Thoracic aorta (tissue), 2 donors: Measurements from ENCODE around the gene RFK. TPM values are rescaled to one million over a fixed set of nuclear protein-coding genes. Genes with fewer than 3 reads are reported as not detected.
"Not testable (repeated sequence)": the region's sequence is repeated elsewhere in the genome, so short reads cannot be mapped to it uniquely, and the experiment has no call there.

ENCODE experiments used
- ATAC-seq: fragments of 150-250 bp; one replicate; pipeline ENCODE4 v1.8.0; 2017; ENCODE audit warnings: low read depth; ENCODE audit not compliant: insufficient number of reproducible peaks, low FRiP score
- DNase-seq: peaks from one replicate; pipeline ENCODE4 v3.0.0-alpha.2; 2020; ENCODE audit warnings: low spot score
- H3K27ac ChIP-seq, 2 donors: fragments of 200-600 bp; sonication (generic); 1 replicate in 1 of 2; 2 replicates in 1 of 2; pipeline ENCODE4 v1.5.1; 2016; ENCODE audit warnings: mild to moderate bottlenecking in 2 of 2, moderate library complexity in 2 of 2
- H3K27me3 ChIP-seq: fragments of 200-600 bp; sonication (generic); replicated peaks from 2 replicates; pipeline ENCODE4 v1.6.0; 2016; ENCODE audit warnings: mild to moderate bottlenecking; ENCODE audit not compliant: insufficient read depth
- H3K36me3 ChIP-seq: fragments of 200-600 bp; sonication (generic); one replicate; pipeline ENCODE4 v1.5.1; 2016
- H3K4me1 ChIP-seq, 2 donors: fragments of 200-600 bp; sonication (generic); 1 replicate in 1 of 2; 2 replicates in 1 of 2; pipeline versions ENCODE4 v1.5.1 to v1.6.0; 2016; ENCODE audit warnings: low read depth in 2 of 2, mild to moderate bottlenecking in 1 of 2; ENCODE audit not compliant: control insufficient read depth in 1 of 2
- H3K4me3 ChIP-seq: fragments of 200-600 bp; sonication (generic); 2 replicates; pipeline ENCODE4 v1.5.1; 2016; ENCODE audit warnings: mild to moderate bottlenecking
- H3K9me3 ChIP-seq: fragments of 200-600 bp; sonication (generic); 2 replicates; pipeline ENCODE4 v1.5.1; 2016
- CTCF ChIP-seq: fragments of 200-600 bp; sonication (generic); IDR thresholded peaks from one replicate; pipeline ENCODE4 v1.5.1; 2019; ENCODE audit warnings: antibody characterized with exemption
- total RNA-seq, 2 donors: library from RNA; depleted of rRNA; stranded (reverse); fragments of >200 nt; gene quantifications; one replicate each; pipeline versions ENCODE4 v1.1.0 to v1.2.3, GENCODE V29; 2016

RFK gene
- total RNA-seq, 2 donors from 2014 or later: 21.6 to 33.4 TPM

- no peak for TF ChIP-seq CTCF
- Histone ChIP-seq H3K27ac (no peak overlapping the region), H3K4me1 (peaks cover 7 to 26% of the 10 kb centered on the region in 2 donors), H3K36me3 (no peaks in the 10 kb centered on the region), H3K27me3 (no peaks in the 10 kb centered on the region), H3K9me3 (no peaks in the 10 kb centered on the region), H3K4me3 (no peak overlapping the region)
- ATAC-seq (no peak), DNase-seq (no peak)
These were observed 23.7 kb downstream of the RFK start for GRCh38 chr9:76370396-76371023.

DNA sequence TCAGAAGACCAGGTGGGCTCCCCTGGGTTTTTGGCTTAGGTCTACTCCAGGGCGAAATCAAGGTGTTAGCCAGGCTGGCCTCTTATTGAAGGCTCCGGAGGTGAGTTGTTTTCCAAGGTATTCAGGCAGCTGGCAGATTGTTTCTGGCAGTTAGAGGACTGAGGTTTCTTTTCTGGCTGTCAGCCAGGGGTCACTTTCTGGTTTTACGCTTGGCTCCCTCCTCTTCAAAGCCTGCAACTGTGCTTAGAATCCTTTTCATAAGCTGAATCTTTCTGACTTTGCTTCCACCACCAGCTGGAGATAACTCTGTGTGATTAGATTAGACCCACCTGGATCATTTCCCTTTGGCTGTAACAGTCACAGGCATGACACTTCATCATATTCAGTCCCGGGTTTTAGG is 24.6 kb downstream of the RFK start:
- no peaks in the 10 kb centered on the region for H3K27me3 ChIP-seq
- peaks cover 13 to 30% of the 10 kb centered on the region in 2 donors for H3K4me1 ChIP-seq
- no peak for DNase-seq
- TF ChIP-seq CTCF: no peak
- H3K9me3 ChIP-seq: no peaks in the 10 kb centered on the region
- H3K27ac ChIP-seq: no peak overlapping the region
- no peak overlapping the region for H3K4me3 ChIP-seq
- H3K36me3 ChIP-seq: no peaks in the 10 kb centered on the region
- no peak for ATAC-seq

GRCh38 chr9:76366275-76366674 is 28.0 kb downstream of the RFK start:
- H3K27me3 ChIP-seq: no peaks in the 10 kb centered on the region
- no peak for ATAC-seq
- no peak for TF ChIP-seq CTCF
- no peak overlapping the region for H3K4me3 ChIP-seq
- no peak for DNase-seq
- H3K9me3 ChIP-seq: no peaks in the 10 kb centered on the region
- H3K36me3 ChIP-seq: no peaks in the 10 kb centered on the region
- H3K27ac ChIP-seq: no peak overlapping the region
- peaks cover 7 to 12% of the 10 kb centered on the region in 2 donors for H3K4me1 ChIP-seq

GRCh38 chr9:76365028-76365427 is 29.2 kb downstream of the RFK start:
- TF ChIP-seq CTCF: no peak
- no peaks in the 10 kb centered on the region for H3K9me3 ChIP-seq
- H3K27ac ChIP-seq: no peak overlapping the region
- ATAC-seq (peak; percentile 93), DNase-seq (no peak)
- no peak overlapping the region for H3K4me3 ChIP-seq
- H3K27me3 ChIP-seq: no peaks in the 10 kb centered on the region
- no peaks in the 10 kb centered on the region for H3K36me3 ChIP-seq
- H3K4me1 ChIP-seq: peaks cover 7 to 12% of the 10 kb centered on the region in 2 donors

DNA sequence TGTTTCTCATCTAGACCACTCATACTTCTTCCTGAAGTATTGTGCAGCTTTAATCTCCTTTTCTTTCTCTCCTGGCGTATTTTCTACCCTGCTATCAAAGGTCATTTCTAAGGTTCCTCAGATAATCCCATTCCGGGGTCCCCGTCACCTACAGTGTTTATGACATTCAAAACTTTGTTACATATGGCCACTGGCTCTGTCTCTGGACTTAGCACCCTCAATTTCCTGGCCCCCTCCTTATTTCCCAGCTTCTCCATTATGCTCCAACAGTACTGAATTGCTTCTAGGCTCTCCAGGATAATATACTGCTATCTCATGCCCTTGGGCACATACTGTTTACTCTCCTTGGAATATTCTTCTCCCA is 31.2 kb downstream of the RFK start:
- TF ChIP-seq CTCF: no peak
- Histone ChIP-seq H3K27me3 (no peaks in the 10 kb centered on the region), H3K4me3 (no peak overlapping the region), H3K4me1 (peaks cover 7 to 12% of the 10 kb centered on the region in 2 donors), H3K9me3 (no peaks in the 10 kb centered on the region), H3K27ac (no peak overlapping the region), H3K36me3 (no peaks in the 10 kb centered on the region)
- ATAC-seq (no peak), DNase-seq (no peak)

DNA sequence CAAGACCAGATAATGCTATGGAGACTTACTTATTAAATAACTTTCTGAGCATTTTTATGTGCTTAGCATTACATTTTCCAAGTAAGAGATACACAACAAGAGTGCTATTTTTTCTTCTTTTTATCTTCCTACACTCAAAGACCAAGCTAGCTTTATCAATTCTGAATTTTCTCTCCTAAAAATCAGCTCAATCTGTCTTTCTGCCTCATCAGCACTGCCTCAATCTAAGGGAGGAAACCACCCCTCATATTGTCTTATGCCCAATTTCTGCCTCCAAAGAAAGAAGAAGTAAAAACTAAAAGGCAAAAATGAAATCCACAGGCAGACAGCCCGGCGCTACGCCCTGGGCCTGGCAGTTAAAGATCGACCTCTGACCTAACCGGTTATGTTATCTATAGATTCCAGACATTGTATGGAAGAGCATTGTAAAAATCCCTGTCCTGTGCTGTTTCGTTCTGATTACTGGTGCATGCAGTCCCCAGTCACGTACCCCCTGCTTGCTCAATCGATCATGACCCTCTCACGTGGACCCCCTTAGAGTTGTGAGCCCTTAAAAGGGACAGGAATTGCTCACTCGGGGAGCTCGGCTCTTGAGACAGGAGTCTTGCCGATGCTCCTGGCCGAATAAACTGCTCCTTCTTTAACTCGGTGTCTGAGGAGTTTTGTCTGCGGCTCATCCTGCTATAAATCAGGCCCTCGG is 31.7 kb downstream of the RFK start:
- H3K9me3 ChIP-seq, H3K36me3 ChIP-seq, H3K27ac ChIP-seq, DNase-seq, H3K27me3 ChIP-seq, ATAC-seq, H3K4me3 ChIP-seq: not testable (repeated sequence)
- H3K4me1 ChIP-seq: peaks cover 7 to 12% of the 10 kb centered on the region in 2 donors
